ENCODE measurements around the gene PADI4.
"Not testable (repeated sequence)": the region's sequence is repeated elsewhere in the genome, so short reads cannot be mapped to it uniquely, and the experiment has no call there.

The PADI4 gene

DNA sequence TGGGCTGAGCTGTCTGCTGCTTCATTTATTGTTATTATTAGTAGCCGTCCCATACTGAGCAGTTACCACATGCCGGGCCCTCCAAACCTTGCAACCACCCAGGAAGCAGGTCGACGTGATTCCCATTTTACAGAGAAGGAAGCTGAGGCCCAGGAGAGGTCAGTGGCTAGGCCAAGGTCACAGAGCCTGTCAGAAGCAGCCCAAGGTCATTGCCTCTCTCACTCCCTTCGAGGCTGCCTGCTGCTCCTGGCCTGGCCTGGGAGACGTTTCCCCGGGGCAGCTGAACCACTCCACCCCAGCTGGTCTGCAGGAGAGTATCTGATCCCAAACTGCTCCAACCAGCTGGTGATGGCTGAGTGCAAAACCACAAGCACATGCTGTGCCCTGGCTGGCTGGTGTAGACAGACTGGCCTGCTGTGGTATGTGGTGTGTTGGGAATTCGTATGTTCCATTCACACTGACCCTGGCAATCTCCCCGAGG lies 6.5 kb downstream of the PADI4 start:
- no peak for ATAC-seq

GRCh38 chr1:17315542-17316130 lies 7.6 kb downstream of the PADI4 start:
- ATAC-seq = no peak

GRCh38 chr1:17316704-17317103 lies 8.7 kb downstream of the PADI4 start:
- no peak for ATAC-seq

DNA sequence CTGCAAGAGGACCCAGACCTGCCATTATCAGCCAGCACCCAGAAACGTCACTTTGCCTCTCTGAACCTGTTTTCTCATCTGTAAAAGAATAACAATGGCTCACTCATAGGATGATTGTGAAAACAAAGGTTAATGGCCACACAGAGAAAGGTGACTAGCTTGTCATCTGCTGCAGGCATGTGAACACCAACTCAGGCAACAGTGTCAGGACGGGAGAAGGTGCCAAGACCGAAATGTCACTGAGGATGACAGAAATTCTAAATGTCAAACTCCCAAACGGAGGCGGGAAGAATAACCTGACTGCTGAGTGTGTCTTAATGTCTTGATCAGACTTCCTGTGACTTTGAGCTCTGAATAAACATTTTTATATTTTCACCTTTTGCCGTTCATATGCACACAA lies 10.3 kb downstream of the PADI4 start:
- no peak for ATAC-seq

DNA sequence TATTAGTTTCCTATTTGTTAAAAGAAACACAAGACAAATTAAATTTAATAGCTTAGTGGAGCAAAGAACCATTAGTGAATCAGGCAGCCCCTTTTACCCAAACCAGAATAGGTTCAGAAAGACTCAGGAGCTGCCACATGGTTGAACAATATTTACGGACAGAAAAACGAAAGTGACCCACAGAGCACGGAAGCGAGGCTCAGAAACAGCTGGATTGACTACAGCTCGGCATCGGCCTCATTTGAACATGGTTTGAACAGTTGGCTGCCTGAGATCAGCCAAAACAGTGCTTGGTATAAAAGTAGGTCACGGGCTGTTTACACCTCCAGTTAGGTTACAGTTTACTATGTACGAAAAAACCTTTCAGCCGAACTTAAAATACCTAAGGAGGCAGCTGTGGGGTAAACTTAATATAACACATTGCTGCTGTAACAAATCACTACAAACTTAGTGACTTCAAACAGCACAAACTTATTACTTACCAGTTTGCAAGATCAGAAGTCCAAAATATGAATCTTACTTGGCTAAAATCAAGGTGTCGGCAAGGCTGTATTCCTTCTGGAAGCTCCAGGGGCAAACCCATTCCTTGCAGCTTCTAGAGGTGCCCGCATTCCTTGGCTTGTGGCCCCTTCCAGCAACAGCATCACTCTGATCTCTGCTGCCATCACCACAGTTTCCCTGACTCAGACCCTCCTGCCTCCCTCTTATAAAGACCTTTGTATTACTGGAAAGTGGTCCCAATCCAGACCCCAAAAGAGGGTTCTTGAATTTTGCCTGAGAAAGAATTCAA lies 11.8 kb downstream of the PADI4 start:
- ATAC-seq = no peak

GRCh38 chr1:17321857-17322390 lies 13.9 kb downstream of the PADI4 start:
- not testable (repeated sequence) for ATAC-seq

DNA sequence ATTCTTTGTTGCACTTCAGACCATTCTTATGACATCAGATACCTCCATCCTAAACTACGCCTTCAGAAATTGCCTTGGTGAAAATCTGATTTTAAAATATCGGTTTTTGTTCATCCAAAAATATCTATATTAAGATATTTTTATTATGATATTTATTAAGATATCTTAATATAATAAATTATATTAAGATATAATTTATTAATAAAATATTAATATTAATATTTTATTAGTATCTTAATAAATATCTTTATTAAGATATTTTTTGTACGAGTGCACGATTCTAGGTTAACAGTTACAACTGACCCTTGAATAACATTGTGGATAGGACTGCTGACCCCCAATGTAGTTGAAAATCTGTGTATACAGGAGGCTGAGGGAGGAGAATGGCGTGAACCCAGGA lies 20.9 kb downstream of the PADI4 start:
- no peak for ATAC-seq

DNA sequence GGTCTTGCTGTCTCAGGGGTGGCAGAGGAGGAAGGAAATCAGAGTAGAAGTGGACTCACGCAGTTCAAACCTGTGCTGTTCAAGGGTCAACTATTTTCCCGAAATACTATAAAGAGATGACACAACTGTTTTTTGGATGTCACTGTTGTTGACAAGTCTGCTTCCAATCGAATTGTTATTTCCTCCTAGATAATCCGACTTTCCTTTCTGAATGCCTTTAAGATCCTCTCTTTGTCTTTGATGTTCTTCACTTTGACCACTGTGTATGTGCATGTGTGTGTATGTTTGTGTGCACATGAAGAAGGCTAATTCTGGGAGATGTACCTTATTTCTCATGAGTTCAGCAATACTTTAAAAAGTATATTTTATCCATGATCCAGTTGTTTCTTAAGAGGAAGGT lies 21.6 kb downstream of the PADI4 start:
- ATAC-seq = no peak

DNA sequence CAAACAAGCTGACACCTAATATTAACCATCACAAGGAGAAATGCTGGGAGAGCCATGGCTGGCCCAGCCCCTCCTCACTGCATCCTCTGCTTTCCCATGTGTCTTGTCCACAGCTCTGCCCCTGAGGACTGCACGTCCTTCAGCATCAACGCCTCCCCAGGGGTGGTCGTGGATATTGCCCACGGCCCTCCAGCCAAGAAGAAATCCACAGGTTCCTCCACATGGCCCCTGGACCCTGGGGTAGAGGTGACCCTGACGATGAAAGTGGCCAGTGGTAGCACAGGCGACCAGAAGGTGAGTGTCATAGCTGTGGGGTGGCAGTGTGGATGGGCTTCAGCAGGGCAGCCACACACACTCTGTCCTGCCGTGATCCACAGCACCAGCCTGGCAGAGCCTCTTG lies 22.9 kb downstream of the PADI4 start:
- no peak for ATAC-seq

DNA sequence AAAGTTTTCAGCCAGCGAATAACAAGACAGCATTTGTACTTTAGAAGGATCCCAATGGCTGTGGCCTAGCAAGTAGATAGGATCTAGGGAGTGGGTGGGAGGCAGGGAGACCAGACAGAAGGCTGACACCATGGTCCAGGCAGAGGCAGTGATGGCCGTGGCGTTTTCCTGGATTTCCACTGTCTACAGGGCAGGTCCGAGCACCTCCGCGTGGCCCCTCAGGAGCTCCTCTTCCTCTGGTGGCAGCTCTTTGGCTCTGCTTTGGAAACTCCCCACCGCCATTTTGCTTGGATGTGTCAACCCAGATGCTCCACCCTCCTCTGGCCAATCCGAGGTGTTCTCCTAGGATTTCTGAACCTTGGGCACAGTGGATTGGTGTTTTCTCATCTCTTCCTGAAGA lies 25.1 kb downstream of the PADI4 start:
- ATAC-seq = no peak

DNA sequence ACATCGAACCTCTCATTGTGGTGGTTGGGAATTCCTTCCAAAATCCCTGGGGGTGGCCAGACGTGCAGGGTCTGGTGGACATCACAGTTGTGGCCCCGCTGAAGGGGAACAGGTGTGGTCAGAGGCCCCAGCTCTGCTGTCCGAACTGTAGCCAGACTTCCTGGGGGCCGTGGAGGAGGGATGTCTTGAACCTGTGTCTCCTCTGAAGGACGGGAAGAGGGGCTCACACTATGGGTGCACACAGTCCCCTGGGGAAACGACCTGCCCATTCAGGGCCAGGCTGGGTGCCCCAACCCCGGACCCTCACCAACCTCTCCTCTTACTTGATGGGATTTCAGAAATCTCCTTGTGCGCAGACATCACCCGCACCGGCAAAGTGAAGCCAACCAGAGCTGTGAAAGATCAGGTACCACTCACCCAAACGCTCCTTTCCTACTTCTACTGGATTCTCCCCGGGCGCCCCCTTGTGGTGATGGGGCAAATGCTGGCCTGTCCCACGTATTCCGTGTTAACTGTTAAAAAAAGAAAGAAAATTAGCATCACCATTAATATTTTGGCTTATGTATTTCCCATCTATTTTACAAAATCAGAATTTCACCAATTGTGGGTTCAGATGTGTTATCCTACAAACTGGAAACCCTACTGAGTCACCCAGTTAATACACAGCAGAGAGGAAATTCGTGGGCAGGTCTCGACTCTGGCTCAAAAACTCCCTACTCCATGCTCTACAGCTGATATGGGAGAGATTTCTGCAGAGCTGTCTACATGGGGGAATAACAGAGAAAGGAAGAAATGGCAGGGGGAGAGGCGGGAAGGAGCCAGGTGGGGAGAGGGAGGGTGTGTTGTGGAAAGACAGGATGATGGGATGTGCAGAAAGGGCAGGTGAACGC lies 28.1 kb downstream of the PADI4 start:
- ATAC-seq = no peak

- ATAC-seq = no peak
Observed at GRCh38 chr1:17338706-17339493, 30.9 kb downstream of the PADI4 start.

GRCh38 chr1:17339521-17339920 lies 31.5 kb downstream of the PADI4 start:
- ATAC-seq = no peak

DNA sequence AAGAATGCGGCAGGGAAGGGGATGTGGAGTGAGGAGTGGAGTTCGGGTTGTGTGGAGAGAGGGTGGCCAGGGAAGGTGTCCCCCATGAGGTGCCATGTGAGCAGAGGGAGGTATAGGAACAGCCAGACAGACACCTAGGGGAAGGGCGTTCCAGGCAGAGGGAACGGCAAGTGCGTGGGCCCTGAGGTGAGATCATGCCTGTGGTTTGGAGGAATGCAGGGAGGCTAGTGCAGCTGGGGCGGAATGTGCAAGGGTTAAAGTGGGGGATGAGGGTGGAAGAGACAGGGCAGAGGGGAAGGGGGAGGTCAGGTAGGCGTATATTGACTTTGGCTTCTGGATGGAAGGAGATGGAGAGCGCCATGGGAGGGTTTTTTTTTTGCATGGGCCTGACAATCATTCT lies 32.4 kb downstream of the PADI4 start:
- no peak for ATAC-seq

- no peak for ATAC-seq
Observed at GRCh38 chr1:17342014-17342441, 34.0 kb downstream of the PADI4 start.

GRCh38 chr1:17345506-17345905 lies 37.5 kb downstream of the PADI4 start:
- ATAC-seq = not testable (repeated sequence)

DNA sequence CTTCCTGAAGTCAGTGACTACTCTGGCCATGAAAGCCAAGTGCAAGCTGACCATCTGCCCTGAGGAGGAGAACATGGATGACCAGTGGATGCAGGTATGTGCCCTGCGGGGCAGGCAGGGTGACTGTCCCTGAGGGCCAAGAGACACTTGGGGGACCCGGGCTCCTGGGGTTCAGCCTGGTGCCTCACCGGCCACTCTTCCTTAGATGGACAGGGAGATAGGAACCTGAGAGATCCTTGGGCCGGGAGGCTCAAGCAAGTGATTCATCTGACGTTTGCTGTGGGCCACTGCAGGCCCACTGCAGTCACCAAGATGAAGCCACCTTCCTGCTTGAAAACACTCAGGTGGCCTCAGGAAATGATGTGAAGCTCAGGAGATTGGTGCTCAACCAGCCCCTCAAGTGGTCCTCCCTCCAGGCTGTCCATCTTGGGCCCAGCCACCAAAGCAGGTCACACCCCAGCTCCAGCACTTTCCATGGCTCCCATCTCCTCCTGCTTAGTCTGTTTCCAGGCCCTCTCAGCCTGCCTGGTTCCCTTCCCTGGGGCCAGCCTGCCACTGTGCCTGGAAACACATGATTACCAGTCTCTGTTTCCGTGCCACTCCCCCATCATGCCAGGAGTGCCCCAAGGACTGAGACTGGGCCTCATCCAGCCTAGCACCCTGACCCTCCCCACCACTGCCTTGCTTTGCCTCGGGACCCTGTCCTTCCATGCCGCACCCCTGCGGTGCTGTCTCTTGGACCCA lies 38.2 kb downstream of the PADI4 start:
- no peak for ATAC-seq

DNA sequence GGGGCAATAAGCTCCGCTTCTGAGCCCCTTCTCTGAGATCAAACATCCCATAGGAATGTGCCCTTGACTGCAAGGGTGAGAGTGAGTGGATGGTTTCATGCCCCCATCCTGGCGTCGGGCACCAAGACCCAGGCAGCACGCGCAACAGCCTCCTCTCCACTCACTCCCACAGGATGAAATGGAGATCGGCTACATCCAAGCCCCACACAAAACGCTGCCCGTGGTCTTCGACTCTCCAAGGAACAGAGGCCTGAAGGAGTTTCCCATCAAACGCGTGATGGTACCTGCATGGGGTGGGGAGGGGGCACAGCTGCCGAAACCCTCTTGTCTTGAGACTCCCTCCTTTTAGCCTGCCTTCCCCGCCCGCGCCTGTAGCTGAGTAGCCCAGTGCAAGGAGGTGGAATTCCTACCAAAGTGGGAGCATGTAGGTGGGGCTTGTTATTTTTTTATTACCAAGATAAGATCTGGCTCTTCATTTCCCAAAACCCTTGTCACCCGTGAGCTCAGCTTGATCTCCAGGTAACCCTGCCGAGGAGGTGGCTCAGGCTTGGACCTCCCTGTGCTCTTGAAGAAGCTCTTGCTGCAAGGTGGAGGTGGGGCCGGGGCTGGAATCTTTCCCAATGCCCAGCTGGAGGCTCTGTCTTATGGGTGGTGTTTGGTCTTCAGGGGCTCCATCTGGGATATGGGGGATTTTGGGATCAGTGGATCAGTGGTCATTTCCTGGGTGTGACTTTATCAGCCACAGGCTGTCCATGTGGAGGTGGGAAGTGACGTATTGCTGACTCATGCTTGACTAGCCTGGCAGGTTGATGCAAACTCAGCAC lies 40.0 kb downstream of the PADI4 start:
- no peak for ATAC-seq

DNA sequence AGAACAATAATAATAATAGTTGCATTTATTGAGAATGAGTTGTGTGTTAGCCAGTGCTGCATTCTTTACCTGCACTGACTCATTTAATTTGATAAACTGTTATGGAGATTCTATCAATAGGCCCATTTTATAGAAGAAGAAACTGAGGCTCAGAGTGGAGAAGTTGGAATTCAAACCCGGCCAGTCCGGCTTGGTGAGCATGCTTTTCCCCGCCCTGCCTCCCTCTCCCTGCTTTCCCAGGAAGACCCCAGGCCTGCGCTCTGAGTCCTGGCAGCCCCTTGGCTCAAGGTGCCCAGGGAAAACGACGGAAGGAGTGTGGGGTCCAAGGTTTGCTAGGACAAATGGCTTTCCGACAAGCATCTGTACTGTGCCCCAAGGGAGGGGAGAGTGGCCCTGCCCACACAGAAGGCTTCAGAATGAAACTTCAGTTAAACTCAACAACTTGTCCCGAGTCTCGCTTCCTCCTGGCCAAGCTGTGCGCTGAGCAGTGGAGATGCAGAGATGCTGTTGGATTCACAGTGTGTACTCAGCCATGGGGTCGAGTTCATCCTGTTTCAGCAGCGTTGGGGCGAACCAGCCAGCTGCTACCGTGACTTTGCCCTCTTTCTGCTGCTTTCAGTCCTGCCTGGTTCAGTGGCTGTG lies 40.7 kb downstream of the PADI4 start:
- ATAC-seq = no peak

DNA sequence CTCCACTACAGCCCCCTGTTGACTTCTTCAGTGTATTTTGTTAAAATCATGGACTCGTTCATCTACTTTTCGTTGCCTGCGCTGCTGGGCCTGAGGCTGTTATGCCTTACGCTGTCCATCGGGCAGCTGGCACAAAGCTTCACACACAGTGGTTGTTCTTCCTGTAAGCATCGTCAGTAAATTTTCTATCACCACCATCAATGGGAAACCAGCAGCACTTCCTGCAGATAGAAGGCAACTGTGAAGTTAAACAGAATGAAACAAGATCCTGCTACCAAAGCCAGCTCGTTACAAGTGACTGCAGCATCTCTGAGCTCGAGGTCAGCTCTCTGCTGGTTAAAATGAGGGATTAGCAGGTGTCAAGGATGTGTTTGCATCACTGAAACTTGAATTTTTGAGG lies 42.1 kb downstream of the PADI4 start:
- ATAC-seq = no peak
